GM18858 (cell line): Measurements from ENCODE around the gene SPINK8.
"Not testable (repeated sequence)": the region's sequence is repeated elsewhere in the genome, so short reads cannot be mapped to it uniquely, and the experiment has no call there.

Experiments
- ATAC-seq: cut with Tn5 transposase; IDR thresholded peaks from one replicate; pipeline ENCODE4 v1.9.1; 2021; ENCODE audit not compliant: unreplicated experiment

The SPINK8 gene

DNA sequence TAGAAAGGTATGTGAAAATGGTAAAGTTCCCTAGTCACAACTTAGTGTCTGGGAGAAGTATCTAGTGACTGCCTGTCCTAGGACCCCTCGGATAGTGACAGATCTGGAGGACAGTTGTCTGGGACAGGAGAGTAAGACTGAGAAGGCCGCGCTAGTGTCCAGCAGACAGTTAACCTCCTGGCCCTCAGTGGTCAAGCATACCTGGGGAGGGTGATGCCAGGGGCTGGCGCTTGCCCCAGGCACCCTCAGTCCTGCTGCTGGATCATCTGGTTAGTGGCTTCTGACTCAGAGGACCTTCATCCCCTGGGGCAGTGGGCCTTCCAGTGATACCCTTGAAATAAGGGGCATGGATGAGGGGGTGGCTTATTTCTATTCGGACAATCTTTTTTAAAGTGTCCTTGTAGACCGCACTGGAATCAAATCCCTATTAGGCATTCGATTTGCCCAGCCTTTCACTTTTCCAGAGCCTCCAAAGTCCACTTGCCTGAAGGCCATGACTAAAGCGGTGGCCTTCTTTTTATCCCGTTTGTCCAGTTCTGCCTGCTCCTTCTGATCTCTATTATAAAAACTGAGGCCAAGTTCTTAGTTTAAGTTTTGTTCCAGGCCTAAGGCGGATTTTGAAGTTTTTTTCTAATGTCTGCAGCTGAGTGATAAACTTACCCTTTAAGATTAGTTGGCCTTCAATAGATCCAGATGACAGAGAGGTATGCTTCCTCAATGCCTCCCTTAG lies 1.6 kb downstream of the SPINK8 start:
- not testable (repeated sequence) for ATAC-seq

DNA sequence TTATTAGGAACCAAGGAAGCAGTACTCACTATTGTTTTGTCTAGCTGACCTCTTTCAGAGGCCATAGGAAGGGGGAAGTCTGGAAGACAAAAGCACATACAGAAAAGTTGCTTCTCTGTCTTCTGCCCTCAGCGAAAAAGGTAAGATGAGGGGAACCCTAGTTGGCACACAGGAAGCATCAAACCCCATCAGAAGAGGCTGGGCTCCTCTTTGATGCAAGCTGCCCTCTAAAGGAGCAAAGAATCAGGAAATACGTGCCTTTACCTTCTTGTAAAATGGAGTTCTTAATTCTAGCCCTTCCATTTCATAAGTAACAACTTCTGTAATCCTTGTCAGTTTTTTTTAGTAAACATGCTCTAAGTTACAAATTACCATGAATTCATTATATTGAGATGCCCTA lies 12.5 kb downstream of the SPINK8 start:
- ATAC-seq, result no peak

DNA sequence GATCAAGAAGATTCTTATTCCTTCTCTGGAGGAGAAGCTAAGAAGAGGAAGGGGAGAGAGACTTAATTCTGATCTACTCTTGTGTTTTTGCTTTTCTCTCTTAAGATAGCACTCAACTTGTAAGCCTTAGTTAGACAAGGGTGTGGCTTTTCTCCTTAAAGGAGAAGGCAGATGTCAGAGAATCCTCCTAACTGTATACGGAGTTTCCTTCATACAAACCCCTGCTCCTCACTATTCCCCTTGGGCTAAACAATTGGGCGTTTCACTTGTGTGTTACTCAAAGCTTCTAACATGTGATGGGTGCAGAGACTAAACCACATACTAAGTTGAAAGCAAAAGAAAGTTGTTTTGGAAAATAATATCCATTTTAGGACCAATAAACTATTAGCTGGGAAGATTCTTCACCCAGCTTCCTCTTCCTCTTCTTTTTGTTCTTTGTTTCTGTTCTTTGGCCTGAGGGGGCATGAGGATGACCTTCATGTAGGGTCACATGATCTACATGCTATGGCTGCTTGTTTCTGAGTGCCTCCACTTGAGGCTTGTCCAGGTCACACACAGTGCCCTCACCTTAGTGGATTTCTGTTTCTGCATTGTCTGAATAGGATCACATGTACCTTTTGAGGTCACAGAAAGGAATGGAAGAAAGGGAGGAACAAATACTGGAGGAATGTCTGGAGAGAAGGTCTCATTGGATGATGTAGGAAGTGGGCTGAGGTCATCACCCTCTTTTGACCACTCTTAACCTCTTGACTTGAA lies 14.6 kb downstream of the SPINK8 start:
- ATAC-seq, result no peak

DNA sequence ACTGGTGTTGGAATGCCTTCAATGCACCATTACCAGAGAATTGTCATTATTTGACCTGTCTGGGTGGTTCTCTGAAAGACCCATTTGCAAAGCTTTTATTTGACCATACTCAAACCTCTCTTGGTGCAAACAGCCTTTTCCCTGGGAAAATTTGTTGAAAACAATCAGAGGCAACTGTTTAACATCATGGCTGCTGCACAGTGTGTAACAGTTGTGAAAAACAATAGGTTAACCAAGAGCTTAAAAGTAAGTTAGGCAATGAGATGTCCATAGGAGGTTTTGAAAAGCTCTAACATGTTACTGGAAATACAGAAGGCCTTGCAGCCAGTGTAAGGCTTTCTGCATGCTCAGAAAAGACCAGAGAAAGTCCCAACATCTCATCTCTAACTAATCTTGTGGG lies 18.9 kb downstream of the SPINK8 start:
- no peak for ATAC-seq

DNA sequence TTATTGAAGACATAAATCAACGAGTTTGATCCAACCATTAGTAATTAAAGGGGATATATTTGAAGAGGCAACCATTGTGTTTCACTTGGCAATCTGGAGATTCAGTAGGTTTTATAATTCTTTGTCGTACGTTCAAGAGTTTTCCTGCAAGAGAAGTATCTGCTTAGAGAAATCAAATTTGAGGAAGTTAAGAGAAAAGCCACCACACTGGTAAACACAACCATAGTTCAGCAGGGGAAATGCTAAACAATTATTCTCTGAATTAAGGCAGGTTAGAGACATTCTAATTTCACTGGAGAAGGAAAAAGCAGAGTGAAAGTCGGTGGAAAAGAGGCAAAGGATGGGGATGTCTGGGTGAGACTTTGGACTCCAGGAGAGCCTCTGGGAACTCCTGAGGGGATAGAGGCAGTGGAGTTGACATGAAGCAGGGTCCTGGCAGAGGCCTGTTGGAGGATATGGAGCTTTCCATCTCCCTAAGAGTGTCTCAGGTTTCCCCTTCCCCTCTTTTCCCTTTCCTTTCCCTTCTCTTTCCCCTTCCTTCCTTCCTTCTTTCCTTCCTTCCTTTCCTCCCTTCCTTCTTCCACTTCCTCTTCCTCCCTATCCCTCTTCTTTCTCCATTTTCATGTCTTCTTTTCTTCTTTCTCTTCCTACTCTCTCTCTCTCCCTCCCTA lies 26.5 kb downstream of the SPINK8 start:
- no peak for ATAC-seq

DNA sequence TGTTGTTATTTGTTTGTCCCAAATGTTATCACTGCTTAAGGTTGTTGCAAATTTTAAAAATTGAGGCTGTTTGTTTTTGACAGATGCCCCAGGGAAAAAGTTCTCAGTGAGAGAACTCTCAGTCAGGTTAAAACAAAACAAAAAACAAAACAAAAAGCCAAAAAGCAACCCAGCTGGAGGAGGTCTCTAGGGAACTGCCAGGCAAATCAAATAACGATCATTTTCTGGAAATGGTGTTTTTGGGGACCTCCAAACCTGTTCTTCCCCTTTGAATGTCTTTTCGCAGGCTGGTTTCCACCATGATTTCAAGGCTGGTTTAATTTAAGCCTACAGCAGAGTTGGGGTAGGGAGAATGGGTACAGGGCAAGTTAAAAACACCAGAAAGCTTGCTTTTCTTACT lies 27.2 kb downstream of the SPINK8 start:
- ATAC-seq, result no peak

DNA sequence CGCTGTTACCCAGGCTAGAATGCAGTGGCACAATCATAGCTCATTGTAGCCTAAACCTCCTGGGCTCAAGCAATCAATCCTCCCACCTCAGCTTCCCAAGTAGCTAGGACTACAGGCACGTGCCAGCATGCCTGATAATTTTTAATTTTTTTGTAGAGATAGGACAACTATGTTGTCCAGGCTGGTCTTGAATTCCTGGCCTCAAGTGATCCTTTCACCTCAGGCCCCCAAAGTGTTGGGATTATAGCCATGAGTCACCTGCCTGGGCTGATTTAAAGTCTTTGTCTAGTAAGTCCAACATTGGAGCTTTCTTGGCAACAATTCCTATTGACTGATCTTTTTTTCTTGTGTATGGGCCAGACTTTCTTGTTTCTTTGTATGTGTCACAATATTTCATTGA lies 28.1 kb downstream of the SPINK8 start:
- ATAC-seq, result no peak

DNA sequence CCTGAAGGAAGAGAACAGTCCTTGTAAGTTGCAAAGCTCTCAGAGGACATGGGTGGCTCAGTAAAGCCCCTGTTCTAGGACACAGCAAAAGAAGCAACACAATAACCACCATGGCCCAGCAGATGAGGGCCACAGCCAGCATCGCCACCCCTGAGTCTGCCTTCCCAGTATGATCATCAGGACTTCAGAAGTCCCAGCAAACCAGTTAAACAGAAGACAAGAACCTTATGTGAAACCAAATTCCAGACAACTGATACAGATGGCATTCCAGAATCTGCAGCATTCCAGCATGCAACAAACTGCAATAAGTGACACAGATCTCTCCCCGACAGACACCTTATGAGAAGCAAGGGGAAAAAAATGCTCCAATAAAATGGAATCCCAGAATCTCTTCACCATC lies 30.4 kb downstream of the SPINK8 start:
- no peak for ATAC-seq

DNA sequence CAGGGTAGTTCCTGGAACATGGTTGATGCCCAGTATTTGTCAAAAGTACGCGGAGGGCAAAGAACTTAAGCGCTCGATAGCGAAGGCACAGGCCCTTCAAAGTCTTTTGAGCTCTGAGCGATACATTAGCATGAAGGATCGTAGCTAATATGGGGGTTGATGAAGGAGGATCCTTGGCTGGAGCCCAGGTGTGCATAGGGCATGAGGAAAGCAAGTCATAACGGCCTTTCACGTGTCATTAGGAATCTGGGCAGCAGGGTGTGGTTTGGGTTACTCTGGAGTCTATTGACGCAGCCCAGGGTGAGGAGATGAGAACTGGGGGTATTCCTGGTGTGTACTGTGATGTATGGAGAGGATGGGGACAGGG lies 31.7 kb downstream of the SPINK8 start:
- ATAC-seq, result no peak

DNA sequence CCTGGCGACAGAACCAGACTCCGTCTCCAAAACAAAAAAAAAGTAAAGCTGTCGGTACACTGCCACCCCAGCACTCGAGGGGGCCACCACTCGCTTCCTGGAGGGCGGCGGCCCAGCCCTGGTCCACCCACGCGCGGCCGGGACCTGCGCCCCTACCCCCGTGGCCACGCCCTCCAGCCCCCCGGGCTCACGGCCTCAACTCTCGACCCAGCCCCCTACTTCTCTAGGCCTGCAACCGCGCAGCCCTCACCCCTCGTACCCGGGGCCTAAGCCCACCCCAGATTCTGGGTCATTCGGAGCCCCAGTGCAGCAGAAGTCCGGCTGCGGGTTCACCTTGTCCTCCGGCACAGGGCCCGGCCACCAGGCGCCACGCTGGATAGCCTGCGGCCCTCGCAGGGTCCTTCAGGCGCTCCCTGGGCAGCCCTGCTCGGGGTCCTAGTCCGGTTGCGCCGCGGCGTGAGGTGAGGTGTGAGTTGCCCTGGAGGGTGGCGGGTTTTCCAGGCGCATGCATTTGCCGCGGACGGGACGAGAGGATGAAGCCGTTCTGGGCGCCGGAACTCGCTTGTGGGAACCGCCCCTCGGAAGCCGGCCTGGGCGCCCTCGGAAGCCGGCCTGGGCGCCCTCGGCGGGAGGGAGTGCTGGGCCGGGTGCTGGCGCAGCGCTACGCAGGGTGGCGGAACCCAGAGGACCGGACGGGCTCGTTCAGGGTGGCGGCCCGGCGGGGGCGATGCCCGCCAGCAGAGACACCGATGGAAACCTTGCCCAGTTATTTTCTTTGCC lies 32.3 kb downstream of the SPINK8 start, which contains the start of gene NME6:
Gene NME6, minus strand, starts transcription at position 348 of the 780 bp plus-strand sequence.
- ATAC-seq, result peak; percentile 34

DNA sequence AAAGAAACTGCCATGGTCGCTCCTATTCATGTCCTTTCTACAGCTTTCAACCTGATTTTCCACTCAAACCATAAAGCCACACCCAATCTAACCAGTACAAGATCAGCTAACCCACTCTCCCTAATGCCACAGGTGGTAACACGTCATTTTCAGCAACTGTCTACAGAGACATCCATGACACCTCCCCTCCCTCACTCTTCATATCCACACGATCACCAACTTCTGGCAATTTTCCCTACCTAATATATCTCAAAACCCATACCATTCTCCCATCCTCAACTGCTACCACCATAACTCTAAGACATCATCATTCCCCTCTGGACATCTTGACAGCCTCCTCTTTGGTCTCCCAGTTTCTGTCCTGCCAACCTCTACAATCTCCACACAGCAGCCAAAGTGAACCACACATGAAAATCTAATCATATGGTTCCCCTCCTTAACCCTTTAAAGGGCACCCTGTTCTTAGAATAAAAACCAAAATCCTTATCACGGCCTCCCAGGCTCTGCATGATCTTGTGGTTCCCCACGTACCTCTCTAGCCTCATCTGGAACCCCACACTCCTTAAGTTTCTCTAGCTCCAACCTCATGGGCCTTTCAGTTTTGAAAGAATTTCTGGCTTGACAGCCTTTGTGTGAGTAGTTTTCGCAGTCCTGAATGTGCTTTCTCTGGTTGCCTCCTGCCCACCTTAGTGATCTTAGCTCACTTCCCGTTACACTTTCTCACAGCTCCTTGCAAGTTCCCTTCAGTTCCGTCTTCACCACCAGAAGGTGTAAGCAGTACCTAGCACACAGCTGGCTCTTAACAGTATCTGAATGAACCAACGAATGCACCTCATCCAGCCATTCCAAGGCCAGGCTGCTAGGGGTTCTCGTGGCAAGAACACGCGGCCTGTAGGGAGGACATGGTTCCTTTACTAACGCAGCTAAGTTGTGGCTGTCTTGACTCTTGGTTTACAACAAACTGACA lies 33.4 kb downstream of the SPINK8 start:
- ATAC-seq, result peak; percentile 42

DNA sequence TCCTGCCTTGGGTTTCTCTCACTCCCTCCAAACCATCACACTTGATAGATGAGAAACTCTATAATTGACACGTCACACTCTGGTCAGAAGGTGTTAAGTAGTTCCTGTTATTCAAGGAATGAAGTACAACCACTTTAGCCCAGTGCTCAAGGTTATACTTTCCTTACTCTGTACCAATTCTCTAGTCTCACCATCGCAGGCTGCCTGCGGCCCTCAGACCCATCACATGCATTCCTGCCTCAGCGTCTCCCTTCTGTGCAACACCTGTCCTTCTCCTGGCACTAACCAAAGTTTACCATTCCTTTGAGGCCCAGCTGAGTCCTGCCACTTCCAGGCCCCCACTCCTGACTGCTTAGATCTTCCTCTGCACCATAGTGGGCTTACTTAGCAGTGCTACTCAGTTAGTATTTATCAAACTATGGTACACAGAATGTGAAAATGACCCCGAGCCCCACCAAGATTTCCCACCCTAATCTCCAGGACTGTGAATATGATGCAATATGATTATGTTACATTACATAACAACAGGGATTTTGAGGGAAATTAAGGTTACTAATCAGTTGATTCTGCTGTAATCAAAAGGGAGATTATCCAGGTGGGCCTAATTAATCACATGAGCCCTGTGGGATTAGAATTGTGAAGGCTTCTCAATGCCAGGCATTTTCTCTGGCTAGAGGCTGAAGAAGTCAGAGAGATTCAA lies 36.2 kb downstream of the SPINK8 start:
- ATAC-seq, result no peak

DNA sequence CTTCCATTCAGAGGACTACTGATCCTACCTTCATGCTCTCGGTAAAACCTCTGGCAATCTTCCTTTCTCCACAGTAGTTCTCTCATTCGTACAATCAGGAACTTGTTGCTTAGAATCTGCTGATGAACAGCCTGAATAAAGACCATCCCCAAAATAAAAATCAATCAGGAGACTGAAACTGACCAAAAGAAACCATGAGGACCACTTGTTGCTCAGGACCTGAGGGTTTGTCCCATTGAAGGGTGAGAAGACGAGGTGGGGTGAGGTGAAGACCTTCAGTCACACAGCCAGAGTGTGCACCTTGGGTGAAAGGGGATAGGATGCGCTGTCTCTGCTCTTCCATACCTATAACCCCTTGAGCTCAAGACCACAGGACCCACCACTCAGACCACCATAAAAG lies 36.8 kb downstream of the SPINK8 start:
- ATAC-seq, result no peak

DNA sequence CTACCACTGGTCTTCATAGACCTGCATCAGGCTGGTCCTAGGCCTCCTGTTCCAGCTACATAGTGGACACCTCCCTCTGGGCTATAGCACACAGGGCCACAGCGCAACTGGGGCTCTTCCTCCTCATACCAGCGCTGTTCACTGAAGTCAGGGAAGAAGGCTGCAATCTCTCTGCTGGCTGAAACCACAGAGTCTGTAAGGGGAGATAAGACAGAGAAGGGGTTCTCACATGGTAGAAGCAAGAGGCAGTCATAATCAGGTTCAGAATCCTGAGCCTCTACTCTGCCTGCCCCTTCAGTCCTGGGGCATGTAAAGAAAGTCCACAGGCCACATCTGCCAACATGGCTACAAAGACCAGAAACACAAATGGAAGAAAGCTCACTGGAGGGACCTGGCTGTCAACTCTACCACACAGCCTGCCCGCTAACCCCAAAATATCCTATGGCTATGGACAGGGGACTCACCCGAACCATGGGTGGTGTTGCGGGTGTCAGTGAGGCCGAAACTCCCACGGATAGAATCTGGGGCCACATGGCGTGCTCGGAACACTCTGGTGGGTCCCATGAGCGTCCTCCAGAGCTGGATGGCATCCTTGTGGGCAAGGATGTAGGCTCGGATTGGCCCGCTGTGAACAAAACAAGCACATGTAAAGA lies 38.7 kb downstream of the SPINK8 start:
- no peak for ATAC-seq

DNA sequence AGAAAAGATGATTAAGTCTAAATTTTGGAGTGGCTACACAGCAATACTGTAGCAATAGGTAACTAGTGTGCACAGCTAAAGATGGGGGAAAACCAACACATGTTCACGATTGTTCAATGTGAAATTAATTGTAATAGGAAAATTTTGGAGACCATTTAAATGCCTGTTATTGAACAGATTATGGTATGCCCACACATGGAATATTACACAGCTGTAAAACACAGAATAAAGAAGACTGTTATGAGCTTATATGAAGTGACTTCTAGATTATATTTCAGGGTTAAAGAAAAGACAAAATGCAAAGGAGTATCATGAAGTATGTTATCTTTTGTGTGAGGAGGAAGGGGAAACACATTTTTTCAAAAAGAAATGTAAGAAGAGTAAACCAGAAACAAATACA lies 43.8 kb downstream of the SPINK8 start:
- no peak for ATAC-seq

DNA sequence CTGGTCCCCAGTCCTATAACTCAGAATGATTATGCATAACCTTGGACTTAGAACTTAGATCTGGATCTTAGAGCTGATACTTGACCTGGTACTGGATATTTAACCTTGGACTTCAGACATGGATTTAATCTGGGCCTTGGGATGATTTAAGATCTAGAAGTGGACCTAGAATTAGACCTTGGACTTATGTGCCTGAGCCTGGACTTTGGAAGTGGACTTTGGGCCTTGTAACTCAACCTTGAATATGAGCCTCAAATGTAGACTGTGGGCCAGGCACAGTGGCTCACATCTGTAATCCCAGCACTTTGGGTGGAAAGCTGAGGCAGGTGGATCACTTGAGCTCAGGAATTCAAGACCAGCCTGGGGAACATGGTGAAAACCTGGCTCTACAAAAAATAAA lies 46.4 kb downstream of the SPINK8 start:
- ATAC-seq, result no peak

DNA sequence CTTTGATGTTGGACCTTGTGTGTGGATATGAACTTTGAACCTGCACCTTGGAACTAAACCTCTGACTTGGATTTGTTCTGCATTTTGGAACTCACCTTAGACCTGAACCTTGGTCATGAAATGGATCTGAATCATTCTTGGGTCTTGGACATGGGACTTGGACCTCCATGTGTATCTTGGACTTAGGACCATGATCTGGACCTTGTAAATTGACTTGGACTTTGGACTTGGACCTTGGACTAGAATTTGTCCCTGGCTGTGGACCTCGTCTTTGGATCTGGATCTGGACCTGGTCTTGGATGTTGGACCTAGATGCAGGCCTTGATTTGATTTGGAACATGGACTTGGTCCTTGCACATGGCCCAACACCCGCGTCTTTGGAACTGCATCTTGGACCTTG lies 47.2 kb downstream of the SPINK8 start:
- ATAC-seq, result no peak

DNA sequence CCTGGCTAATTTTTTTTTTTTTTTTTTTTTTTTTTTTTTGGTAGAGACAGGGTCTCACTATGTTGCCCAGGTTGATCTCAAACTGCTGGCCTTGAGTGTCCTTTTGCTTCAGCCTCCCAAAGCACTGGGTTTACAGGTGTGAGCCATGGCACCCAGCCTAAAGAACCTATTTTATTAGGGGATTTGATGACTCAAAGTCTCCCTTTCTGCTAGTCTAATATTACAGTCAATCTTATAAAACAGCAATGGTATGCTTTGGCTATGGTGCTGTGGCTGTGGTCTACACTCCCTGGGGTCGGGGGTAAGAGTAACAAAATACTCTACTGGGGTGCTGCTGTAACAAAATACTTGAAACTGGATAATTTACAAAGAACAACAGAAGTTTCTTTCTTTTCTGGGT lies 47.8 kb downstream of the SPINK8 start:
- ATAC-seq, result no peak

DNA sequence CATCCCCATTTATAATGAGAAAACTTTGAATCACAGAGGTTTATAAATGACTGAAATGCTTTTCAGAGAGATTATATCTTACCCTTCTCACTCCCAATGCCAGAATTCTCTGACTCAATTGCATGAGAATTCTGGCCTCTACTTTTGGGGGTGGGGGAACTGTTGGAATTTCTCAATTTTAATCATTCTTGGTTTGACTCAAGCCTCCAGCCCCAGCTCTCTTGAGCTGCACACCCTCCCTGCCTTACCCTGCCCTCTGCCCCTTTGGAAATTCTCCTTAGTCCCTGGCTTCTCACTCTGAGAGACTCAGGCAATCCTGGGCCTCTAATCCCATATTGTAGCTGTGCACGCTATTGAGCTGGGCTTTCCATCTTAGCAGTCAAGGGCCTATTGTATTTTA lies 48.3 kb downstream of the SPINK8 start:
- ATAC-seq, result no peak
